ENCODE data around the gene CDH4.

DNA sequence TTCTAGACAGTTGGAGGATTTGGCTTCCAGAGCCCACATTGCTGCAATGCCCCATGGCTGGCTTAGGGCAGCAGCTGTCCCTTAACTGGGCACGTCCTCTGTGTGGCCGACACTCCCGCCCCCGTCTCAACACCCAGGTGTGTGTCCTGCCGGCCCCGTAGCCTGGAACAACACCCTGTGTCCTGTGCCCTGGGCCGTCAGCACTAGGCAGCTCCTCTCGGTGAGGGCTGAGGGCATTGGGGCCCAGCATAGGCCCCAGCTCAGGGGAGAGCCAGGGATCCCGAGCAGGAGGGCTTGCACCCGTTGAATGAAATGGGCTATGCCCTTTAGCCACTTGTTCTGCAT, 121.0 kb downstream of the CDH4 start:
- TF ChIP-seq POLR2A (IDR thresholded peaks at IDR 0.05; ENCODE audit: low read length) (no peak), GATA1 (IDR thresholded peaks at IDR 0.05; ENCODE audit: low read depth, low read length) (no peak)
